H1 (cell line): ENCODE results near the gene FAM3B. TPM values are rescaled to one million over a fixed set of nuclear protein-coding genes. Genes with fewer than 3 reads are reported as not detected.

Experiments used
- BACH1 ChIP-seq: IDR thresholded peaks from 2 replicates; pipeline ENCODE4 v1.6.1; 2012; ENCODE audit warnings: low read length, improper control_type of control experiment
- CHD7 ChIP-seq: fragments of 300-600 bp; sonication (generic); IDR thresholded peaks from 2 replicates; pipeline ENCODE4 v1.7.1; 2012; ENCODE audit warnings: low read length, moderate library complexity, mild to moderate bottlenecking, inconsistent platforms; ENCODE audit not compliant: insufficient replicate concordance
- CREB1 ChIP-seq: IDR thresholded peaks from 2 replicates; pipeline ENCODE4 v1.6.1; 2012; ENCODE audit warnings: inconsistent platforms
- EZH2 ChIP-seq: fragments of 200-600 bp; sonication (generic); IDR thresholded peaks from 2 replicates; pipeline ENCODE4 v1.7.1; 2012; ENCODE audit warnings: low read depth, mild to moderate bottlenecking, moderate library complexity, low read length, inconsistent platforms; ENCODE audit not compliant: severe bottlenecking
- GABPA ChIP-seq: IDR thresholded peaks from 2 replicates; pipeline ENCODE4 v1.6.1; 2011; ENCODE audit warnings: mild to moderate bottlenecking, low read length, moderate library complexity, borderline replicate concordance; ENCODE audit not compliant: insufficient read depth
- POU5F1 ChIP-seq: IDR thresholded peaks from 2 replicates; pipeline ENCODE4 v1.6.1; 2011; ENCODE audit warnings: low read depth, mild to moderate bottlenecking, low read length, moderate library complexity
- RAD21 ChIP-seq, 2 experiments: IDR thresholded peaks in 1 of 2; conservative IDR thresholded peaks in 1 of 2; 2 replicates each; pipeline ENCODE4 v1.6.1; 2011; ENCODE audit warnings: low read depth in 2 of 2, low read length in 2 of 2, improper control_type of control experiment in 1 of 2, inconsistent platforms in 1 of 2, mild to moderate bottlenecking in 1 of 2, moderate library complexity in 1 of 2
- TAF7 ChIP-seq: optimal IDR thresholded peaks from 2 replicates; pipeline ENCODE3; 2011; ENCODE audit warnings: low read depth, mild to moderate bottlenecking, inconsistent platforms, low read length, moderate library complexity, borderline replicate concordance
- TCF12 ChIP-seq: IDR thresholded peaks from 2 replicates; pipeline ENCODE4 v1.6.1; 2011; ENCODE audit warnings: low read depth, mild to moderate bottlenecking, low read length
- YY1 ChIP-seq: IDR thresholded peaks from 2 replicates; pipeline ENCODE4 v1.6.1; 2011; ENCODE audit warnings: low read depth, mild to moderate bottlenecking, low read length
- polyA plus RNA-seq, 7 experiments: library from polyadenylated mRNA; depleted of rRNA in 3 of 7; stranded (reverse) in 5 of 7; unstranded in 2 of 7; fragments of >200 nt in 5 of 7; fragments of 200-250 nt in 2 of 7; gene quantifications; 1 replicate in 5 of 7; 2 replicates in 1 of 7; 4 replicates in 1 of 7; pipeline versions ENCODE4 v1.2.1 to v1.2.3, GENCODE V29; 2011 to 2013; ENCODE audit warnings: missing spikeins in 2 of 7, mixed read lengths in 2 of 7
- total RNA-seq: library from RNA; stranded (reverse); fragmentation: NEBNext Ultra II Directional; extraction: Animal tissue kit (Norgen Biotek cat#: 25700); gene quantifications from 2 replicates; pipeline ENCODE4 v1.2.1, GENCODE V29; 2021

The FAM3B gene
- total and polyA plus RNA-seq, 2 of the 8 experiments (the other 6 are each of a cell fraction or from before 2014, with no cell fraction given), result 2.0 TPM

GRCh38 chr21:41360072-41360821 is 43.6 kb downstream of the FAM3B start (continued):
- no peak for TF ChIP-seq CHD7
- TF ChIP-seq BACH1, result no peak
- TF ChIP-seq YY1, result no peak
- peak; percentile 40 to 55; a peak in 3 of 4 replicates for TF ChIP-seq RAD21 (IDR thresholded peaks at IDR 0.05 in 1 of 2, conservative IDR thresholded peaks at IDR 0.05 in 1 of 2; ENCODE audit: low read depth in 2 of 2, low read length in 2 of 2)
- no peak for TF ChIP-seq POU5F1
- TF ChIP-seq TAF7, result no peak
- TF ChIP-seq GABPA, result no peak
- TF ChIP-seq EZH2, result no peak
- TF ChIP-seq CREB1, result no peak
- peak; percentile 78; the same call in 1 of the 2 replicates for TF ChIP-seq TCF12
